Prostate gland (tissue), 2 donors: ENCODE results near the gene NTM.

Experiments used
- POLR2A ChIP-seq: fragments of 450-650 bp; IDR thresholded peaks from one replicate; pipeline ENCODE4 v1.6.1; 2016; ENCODE audit warnings: antibody characterized with exemption, mild to moderate bottlenecking
- TF ChIP-seq, protein P1 (sequence below), 4 experiments: fragments of 200-600 bp in 2 of 4; fragments of 450-650 bp in 2 of 4; sonication (generic) in 2 of 4; IDR thresholded peaks; 1 replicate in 3 of 4; 2 replicates in 1 of 4; pipeline ENCODE4 v1.5.1; 2016 to 2019; ENCODE audit warnings: antibody characterized with exemption in 4 of 4, mild to moderate bottlenecking in 2 of 4, moderate library complexity in 2 of 4

DNA sequence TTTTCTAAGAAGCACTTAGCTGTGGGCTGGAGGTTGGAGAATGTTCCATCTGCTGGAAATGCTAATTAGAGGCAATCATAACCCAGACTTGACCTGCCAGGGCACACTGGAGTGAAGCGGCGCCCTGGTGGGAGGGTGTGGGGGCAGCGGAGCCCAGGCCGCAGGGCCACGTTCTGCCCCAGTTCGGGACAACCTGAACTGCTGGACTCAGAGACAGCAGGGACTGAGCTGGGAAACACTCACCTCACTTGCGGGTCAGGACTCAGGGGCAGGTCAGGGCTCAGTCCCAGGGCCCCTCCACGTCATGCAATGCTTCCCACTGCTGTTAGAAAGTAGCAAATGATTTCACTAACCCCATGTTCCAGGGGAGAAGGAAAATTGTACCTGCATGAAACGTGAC lies 316.4 kb downstream of the NTM start:
- TF ChIP-seq POLR2A, result no peak
- TF ChIP-seq, protein P1, sequence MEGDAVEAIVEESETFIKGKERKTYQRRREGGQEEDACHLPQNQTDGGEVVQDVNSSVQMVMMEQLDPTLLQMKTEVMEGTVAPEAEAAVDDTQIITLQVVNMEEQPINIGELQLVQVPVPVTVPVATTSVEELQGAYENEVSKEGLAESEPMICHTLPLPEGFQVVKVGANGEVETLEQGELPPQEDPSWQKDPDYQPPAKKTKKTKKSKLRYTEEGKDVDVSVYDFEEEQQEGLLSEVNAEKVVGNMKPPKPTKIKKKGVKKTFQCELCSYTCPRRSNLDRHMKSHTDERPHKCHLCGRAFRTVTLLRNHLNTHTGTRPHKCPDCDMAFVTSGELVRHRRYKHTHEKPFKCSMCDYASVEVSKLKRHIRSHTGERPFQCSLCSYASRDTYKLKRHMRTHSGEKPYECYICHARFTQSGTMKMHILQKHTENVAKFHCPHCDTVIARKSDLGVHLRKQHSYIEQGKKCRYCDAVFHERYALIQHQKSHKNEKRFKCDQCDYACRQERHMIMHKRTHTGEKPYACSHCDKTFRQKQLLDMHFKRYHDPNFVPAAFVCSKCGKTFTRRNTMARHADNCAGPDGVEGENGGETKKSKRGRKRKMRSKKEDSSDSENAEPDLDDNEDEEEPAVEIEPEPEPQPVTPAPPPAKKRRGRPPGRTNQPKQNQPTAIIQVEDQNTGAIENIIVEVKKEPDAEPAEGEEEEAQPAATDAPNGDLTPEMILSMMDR (IDR thresholded peaks at IDR 0.05), result no peak
